HPDE6-E6E7 (cell line): ENCODE data around the gene SPRN.
"Not testable (repeated sequence)": the region's sequence is repeated elsewhere in the genome, so short reads cannot be mapped to it uniquely, and the experiment has no call there.

Source experiments
- DNase-seq: peaks from one replicate; pipeline ENCODE4 v3.0.0; 2011; ENCODE audit warnings: missing footprints; ENCODE audit errors: extremely low spot score

Gene SPRN

DNA sequence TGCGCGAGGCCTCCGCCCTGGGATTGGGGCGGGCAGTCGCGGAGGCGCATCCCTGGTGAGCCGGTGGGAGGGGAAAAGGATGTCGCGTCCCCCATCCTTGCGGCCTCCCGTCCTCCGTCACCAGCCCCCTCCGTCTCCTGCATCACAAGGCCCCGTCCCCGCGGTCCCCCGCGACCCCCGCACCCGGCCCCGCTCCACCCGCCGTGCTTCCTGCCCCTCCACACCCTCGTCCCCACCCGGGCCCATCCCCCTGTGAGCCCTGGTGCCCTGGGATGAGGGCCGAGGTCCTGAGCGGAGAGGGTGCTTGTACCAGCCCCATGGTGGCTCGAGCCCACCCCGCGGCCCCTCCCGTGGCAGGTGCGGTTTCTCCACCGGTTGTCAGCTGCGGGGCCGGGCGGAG, at the start of gene SPRN:
TSS of gene SPRN (minus strand) at position 25 of the 400 bp plus-strand sequence. CDS start 944 bp downstream, outside the sequence.
- DNase-seq: not testable (repeated sequence)

DNA sequence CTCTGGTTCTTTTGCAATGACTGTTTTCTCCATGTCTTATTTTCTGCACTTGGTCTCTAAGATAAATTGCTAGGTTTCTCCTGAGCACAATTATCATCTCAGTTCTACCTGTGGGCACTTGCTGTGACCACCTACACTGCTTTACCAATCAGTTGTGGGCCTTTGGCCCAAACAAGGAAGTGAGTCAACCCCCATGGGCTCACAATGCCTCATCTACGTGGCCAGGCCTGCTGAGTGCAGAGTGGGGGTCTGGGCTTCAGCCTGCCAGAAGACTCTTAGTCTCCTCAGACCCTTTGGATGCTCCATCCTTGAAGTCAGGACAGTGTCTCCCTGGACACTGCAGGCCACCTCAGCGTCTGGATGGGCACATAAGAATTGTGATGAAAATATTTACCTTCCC, 49.6 kb upstream of the SPRN start:
- no peak for DNase-seq

GRCh38 chr10:133473270-133473669, 48.8 kb upstream of the SPRN start:
- DNase-seq: no peak

DNA sequence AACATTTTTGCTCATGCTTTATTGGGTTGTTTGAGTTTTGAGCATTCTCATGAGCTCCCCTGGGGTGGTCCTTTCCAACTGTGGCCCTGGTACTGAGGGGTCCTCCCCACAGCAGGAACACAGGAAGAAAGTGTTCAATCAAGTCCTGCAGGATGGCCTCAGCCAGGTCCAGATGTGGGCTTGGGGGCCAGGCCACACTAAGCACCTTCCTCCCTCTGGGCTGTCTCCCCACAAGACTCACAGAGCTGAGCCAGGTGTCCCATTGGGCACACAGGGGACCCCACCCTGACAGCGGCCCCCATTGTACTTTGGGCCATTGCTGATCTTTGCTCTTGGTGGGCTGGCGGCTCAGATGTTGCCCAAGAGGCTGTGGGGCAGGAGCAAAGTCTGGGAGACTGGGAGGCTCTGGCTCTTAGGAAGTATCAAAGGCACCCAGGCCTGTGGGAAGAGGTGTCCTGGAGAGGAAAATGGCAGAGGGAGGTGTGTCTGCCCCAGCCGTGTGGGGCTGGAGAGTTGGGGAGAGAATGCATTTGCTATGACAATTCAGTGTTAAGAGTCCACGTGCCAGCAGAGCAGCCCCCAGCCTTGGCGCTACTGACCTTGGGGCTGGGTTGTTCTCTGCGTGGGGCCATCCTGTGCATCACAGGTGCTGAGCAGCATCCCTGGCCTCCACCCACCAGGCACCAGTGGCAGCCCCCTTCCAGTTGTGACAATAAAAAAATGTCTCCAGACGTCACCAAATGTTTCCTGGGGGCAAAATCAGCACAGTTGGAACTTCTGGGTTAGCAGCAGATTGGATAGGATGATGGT, 47.1 kb upstream of the SPRN start:
- DNase-seq: no peak

DNA sequence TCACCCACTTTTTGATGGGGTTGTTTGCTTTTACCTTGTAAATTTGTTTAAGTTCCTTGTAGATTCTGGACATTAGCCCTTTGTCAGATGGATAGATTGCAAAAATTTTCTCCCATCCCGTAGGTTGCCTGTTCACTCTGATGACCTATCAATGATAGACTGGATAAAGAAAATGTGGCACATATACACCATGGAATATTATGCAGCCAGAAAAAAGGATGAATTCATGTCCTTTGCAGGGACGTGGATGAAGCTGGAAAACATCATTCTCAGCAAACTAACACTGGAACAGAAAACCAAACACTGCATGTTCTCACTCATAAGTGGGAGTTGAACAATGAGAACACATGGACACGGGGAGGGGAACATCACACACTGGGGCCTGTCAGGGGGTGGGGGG, 44.8 kb upstream of the SPRN start:
- not testable (repeated sequence) for DNase-seq

DNA sequence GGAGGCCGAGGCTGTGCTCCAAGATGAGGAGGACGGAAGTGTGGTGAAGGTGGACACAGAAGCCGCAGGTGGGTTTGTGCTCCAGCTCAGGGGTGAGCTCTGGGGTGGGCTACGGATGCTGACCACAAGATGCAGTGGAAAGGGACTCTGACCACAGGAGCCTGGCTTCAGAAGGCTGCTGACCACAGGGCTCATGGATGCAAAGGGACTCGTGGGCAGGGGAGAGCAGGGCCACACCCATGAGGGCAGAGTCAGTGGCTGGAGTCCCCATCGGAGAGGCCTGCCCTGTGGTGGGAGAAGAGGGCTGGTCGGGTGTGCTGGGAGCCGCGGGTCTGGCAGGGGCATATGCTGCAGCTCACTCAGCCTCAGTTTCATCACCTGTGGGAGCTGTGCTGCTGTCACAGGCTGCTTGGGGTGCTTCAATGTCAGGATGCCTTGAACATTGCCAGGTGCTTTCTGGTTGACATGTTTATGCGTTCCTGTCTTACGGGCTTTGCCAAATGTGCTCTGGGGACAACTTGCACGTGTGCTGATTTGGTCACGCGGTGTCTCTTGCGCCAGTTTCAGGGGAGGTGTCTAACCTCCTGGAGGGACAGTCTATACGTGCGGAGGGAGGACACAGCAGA, 43.0 kb upstream of the SPRN start:
- DNase-seq: no peak

GRCh38 chr10:133466683-133467275, 42.4 kb upstream of the SPRN start:
- DNase-seq: no peak

GRCh38 chr10:133465950-133466474, 41.6 kb upstream of the SPRN start:
- DNase-seq: no peak

GRCh38 chr10:133465191-133465949, 40.9 kb upstream of the SPRN start:
- no peak for DNase-seq

DNA sequence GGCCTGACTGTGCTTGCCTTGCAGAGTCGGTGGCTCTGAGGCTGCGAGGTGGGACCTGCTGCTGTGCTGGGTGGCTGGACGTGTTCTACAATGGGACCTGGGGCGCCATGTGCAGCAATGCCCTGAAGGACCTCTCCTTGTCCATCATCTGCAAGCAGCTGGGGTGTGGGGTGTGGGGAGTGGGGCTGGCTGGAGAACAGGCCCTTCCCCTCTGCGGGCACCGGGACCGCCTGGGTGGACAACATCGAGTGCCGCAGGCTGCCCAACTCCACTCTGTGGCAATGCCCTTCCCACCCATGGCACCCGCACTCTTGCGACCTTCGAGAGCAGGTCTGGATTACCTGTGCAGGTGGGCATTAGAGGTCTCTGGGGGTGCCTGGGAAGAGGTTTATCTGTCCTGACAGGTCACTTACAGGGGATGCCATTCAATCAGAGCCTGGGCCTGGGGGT, 40.2 kb upstream of the SPRN start:
- DNase-seq: no peak

GRCh38 chr10:133462512-133463305, 38.3 kb upstream of the SPRN start:
- DNase-seq: no peak

DNA sequence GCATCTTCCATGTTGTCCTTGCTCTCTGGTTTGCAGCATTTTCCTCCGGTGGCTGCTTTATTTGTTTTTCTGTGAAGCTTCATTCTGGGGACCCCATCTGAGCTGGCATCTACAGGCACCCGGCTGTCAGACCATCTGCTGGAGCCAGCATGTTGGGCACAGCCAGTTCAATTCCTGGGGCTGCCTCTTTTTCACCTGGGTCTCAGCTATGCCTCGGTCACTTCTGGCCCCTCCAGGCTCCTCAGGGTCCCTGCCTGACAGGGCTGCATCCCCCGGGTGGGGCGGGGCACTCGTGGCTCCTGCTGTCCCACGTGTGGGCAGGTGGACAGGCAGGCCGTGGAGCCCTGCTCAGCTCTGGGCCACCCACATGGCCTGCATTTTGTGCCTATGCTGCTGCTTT, 37.4 kb upstream of the SPRN start:
- no peak for DNase-seq

GRCh38 chr10:133461027-133461426, 36.6 kb upstream of the SPRN start:
- no peak for DNase-seq

- no peak for DNase-seq
These were observed 35.9 kb upstream of the SPRN start for GRCh38 chr10:133460208-133460769.

- no peak for DNase-seq
These were observed 35.2 kb upstream of the SPRN start for GRCh38 chr10:133459454-133460207.

DNA sequence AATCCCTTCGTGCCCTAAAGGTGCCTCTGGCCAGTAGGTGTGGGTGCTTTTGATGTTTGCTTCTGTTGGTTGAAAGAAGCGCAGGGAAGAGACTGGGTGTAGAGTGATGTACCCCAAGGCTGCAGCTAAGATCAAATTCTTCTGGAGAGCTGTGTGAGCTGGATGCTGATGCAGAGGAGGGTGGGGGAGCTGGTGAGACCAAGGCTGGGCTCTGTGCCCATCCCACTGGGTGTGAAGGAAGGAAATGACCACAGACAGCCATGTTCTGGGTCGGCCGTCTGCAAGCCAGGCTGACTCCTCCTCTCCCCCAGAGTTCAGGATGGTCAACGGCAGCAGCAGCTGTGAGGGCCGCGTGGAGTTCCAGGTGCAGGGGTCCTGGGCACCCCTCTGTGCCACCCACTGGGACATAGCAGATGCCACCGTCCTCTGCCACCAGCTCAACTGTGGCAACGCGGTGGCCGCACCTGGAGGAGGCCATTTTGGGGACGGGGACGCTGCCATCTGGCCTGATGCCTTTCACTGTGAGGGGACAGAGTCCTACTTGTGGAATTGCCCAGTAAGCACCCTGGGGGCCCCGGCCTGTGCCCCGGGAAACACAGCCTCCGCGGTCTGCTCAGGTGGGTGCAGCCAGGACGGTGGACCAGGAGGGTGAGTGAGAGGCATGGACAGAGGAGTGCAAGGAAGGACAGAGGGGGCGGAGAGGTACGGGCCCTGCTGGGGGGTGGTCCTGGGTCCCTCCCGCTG, 34.5 kb upstream of the SPRN start:
- no peak for DNase-seq

DNA sequence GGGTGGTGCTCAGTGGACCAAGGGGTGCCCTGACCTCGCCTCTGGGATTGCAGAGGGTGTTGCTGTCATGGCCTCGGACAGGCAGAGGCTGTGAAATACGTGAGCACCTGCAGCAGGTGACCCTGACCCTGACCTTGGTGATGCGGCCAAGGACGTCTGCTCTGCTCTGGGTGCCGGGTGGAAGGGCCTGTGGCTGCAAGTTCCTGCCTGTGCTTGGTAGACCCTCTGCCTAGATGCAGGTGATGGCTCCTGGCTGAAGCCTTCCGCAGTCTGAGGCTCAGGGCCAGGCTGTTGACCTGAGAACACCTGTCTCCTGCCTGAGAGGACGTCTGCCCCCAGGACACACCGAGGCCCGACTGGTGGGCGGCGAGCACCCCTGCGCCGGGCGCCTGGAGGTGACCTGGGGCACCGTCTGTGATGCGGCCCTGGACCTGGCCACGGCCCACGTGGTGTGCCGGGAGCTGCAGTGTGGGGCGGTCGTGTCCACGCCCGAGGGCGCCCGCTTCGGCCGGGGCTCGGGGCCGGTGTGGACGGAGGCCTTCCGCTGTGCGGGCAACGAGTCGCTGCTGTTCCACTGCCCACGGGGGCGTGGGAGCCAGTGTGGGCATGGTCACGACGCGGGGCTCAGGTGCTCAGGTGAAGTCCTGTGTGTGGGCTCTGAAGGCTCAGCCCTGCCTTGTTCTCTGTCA, 33.7 kb upstream of the SPRN start:
- DNase-seq: no peak

GRCh38 chr10:133457100-133457841, 32.8 kb upstream of the SPRN start:
- DNase-seq: no peak
